HG03442 (cell line): Measurements from ENCODE around the gene SUN1.
"Not testable (repeated sequence)": the region's sequence is repeated elsewhere in the genome, so short reads cannot be mapped to it uniquely, and the experiment has no call there.

ENCODE experiments used
- ATAC-seq: cut with Tn5 transposase; IDR thresholded peaks from one replicate; pipeline ENCODE4 v1.9.1; 2021; ENCODE audit warnings: mild to moderate bottlenecking, moderate library complexity; ENCODE audit not compliant: unreplicated experiment

The SUN1 gene, protein sequence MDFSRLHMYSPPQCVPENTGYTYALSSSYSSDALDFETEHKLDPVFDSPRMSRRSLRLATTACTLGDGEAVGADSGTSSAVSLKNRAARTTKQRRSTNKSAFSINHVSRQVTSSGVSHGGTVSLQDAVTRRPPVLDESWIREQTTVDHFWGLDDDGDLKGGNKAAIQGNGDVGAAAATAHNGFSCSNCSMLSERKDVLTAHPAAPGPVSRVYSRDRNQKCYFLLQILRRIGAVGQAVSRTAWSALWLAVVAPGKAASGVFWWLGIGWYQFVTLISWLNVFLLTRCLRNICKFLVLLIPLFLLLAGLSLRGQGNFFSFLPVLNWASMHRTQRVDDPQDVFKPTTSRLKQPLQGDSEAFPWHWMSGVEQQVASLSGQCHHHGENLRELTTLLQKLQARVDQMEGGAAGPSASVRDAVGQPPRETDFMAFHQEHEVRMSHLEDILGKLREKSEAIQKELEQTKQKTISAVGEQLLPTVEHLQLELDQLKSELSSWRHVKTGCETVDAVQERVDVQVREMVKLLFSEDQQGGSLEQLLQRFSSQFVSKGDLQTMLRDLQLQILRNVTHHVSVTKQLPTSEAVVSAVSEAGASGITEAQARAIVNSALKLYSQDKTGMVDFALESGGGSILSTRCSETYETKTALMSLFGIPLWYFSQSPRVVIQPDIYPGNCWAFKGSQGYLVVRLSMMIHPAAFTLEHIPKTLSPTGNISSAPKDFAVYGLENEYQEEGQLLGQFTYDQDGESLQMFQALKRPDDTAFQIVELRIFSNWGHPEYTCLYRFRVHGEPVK

DNA sequence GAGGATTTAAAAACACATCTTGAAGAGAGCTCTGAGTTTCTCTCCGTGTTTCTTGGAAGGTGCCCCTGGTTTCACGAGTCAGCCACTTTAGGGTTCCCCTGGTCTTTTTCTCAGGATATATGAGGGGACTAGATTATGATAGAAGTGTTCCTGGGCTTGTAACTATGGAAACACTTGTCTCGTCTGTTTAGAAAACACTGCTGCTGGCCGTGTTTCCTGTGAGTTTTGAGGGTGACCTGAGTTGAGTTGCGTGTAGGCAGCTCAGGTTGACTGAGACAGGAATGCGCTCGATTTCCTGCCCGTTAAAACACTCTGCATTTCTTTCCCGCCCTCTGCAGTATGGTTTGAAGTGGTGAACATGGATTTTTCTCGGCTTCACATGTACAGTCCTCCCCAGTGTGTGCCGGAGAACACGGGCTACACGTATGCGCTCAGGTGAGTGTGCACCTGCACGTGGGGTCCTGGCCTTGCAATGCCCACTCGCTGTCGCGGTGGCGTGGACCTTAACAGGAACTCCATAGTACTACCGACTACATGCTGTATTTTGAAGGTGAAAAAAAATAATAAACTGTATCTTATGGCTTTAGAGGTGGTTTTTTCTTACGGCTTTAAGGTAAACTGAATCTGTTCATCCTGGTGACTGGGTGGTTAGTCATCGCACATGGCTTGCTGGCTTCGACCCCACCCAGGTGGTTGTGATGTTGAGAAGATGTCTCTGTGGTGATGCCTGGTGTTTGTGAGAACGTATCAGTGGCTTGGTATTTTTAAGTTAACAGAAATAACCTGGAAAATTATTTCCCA lies at the start of gene SUN1:
Gene SUN1 (plus strand): TSS at position 310 of the 801 bp plus-strand sequence. CDS start 49 bp downstream, at position 359.
- peak; percentile 45 for ATAC-seq

DNA sequence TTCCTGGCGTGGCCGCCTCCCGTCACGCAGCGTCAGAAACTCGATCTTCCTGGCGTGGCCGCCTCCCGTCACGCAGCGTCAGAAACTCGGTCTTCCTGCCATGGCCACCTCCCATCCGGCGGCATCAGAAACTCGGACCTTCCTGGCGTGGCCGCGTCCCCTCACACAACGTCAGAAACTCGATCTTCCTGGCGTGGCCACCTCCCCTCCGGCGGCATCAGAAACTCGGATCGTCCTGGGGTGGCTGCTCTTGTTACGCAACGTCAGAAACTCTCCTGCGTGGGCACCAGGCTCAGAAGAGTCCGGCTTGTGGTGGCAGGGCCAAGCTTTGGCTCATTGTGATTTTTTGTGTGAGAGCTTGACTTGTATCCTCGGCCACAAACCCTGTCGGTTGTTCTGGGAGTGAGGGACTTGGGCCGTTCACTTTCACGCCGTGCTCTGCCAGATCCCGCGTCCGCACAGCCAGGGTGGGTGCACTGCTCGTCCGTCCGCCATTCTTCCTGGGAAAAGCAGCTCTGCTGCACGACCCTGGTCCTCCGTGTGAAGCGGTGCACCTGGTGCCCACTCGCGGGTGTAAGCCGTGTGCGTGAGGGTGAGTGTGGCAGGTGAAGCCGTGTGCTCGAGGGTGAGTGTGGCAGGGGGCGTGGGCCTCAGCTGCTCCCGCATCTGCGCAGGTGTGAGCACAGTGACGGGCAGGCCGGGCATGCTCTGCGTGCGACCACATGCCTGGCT lies 49.4 kb upstream of the SUN1 start:
- no peak for ATAC-seq

DNA sequence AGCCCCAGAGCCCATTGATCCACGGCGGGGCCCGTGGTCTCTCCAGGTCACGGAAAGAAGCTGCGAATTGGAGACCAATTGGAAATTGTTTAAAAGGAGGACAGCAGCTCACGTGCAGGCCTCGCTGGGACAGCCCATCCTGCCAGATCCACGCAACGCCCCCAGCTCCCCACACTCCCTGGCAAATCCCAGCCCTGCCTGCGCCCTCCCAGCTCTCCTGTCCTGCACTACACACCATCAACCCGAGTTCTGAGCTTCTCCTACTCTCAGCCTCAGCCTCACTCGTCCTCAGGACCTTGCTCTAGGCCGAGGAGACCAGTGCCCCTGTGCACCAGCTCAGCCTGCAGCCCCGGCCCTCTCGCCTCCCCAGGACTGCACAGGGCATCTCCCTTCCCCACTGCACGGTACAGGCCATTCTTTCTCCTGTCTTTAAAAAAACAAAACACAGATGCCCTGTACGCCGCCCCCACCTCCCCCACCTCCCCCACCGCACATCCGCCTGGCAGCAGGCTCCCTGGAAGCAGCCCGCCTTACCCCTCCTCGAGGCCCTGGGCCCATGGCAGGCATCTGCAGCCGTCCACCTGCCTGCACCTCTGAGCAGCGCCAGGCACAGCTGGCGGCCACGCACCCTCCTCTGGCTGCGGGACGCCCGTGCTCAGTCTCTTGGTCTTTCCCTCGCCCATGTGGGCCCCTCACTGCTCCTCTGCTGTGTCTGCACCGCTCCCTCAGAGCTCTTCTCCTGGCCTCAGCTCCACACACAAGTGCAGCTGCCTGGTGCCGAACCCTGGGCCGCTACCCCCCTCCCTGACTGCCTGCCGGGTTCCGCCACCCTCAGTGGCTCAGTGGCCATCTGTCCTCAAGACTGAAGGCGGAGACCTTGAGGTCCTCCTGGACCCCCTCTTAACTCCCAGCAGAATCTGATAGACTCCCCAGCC lies 48.5 kb upstream of the SUN1 start:
- no peak for ATAC-seq

DNA sequence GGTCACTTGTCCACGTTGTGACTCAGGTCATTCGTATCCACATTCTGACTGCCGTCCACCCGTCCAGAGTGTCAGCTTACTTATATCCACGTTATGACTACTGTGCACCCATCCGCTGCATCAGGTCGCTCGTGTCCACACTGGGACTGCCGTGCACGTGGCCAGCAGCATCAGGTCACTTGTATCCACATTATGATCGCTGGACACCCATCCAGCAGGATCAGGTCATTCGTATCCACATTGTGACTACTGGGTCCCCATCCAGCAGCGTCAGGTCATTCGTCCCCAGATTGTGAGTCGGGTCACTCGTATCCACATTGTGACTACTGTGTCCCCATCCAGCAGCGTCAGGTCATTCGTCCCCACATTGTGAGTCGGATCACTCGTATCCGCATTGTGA lies 47.3 kb upstream of the SUN1 start:
- ATAC-seq = no peak

DNA sequence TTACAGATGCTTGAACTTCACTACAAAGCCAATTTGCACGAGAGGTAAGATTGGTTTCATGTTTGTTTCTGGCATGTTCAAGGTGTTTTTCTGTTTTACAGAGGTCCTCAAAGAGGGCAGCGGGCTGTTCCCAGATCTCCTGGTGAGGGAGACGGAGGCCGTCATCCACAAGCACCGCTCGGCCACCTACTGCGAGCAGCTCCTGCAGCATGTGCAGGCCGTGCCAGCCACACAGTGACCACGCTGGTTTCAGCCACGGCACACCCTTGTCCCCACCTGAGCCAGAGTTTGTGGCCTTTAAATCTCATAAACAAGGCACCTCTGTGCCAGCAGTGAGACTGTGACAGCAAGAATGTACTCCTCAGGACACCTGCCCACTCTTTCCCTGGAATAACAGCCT lies 46.9 kb upstream of the SUN1 start:
- ATAC-seq = no peak

DNA sequence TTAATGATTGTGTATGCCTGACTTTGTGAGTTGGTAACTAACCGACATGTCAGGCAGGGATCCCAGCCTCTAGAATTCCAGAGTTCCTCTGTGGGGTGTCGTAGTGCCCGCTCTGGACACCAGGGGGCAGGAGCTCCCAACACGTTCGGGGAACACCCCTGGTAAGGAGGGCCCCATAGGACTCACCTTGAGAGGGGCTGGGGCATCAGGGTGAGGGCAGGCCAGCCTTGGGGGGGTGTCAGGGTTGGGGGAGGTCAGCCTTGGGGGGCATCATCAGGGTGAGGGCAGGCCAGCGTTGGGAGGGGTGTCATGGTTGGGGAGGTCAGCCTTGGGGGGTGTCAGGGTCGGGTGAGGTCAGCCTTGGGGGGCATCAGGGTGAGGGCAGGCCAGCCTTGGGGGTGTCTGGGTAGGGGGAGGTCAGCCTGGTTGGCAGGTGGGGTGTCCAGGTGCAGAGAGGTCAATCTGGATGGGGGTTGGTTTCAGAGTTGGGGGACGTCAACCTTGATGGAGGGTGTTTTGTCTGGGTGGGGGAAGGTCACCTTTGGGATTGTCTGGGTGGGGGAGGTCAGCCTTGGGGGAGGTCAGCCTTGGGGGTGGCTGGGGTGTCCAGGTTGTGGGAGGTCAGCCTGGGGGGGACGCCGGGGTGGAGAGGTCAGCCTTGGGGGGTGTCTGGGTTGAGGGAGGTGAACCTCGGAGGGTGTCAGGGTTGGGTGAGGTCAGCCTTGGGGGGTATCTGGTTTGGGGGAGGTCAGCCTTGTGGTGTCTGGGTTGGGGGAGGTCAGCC lies 45.6 kb upstream of the SUN1 start:
- ATAC-seq = no peak

DNA sequence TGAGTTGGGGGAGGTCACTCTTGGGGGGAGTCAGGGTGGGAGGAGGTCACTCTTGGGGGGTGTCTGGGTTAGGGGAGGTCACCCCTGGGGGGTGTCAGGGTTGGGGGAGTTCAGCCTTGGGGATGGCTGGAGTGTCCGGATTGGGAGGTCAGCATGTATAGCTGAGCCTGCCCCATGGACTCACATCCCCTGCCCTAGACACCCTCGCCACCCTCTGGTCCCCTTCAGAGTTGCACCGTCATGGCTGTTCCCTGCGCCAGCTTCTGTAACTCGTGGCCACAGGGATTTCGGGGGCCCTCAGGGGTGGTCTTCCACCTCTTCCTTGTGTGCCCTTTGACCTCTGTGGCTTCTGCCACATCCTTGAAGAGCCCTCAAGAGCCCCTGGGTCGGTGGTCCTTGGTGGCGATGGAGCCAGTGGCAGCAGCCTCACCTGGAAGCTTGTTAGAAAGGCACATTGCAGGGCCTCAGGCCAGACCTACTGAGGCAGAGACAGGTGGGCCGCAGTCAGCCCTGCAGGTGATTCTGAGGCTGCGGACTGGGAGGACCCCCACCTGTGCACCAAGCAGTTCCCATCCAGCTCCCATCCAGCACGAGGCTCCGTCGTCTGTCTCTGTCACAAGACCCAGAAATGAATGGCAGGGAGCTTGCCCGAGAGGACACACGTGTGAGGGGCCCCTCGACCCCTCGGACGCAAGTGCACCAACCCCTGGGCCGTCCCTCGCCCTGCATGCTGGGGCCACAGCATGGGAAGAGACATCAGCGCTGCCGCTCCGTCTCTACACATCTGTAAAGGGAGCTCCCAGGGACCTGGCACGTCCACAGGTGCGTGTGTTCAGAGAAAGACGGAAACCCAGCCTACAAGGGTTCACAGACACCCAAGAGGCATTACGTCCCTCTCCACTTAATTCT lies 44.7 kb upstream of the SUN1 start:
- no peak for ATAC-seq

DNA sequence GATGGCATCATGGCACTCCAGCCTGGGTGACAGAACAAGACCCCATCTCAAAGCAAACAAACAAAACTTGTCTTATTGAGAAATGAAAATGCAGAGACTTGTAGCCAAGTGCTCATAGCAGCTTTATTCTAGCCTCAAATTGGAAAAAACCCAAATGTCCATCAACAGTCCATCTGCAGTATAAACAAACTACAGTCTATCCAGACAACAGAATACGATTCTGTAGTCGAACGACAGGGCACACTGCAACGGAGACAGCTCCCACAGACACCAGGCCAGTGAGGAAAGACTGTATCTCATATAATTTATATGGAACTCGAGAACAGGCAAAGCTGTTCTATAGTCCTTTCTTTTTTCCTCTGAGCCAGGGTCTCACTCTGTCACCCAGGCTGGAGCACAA lies 40.8 kb upstream of the SUN1 start:
- ATAC-seq = no peak

DNA sequence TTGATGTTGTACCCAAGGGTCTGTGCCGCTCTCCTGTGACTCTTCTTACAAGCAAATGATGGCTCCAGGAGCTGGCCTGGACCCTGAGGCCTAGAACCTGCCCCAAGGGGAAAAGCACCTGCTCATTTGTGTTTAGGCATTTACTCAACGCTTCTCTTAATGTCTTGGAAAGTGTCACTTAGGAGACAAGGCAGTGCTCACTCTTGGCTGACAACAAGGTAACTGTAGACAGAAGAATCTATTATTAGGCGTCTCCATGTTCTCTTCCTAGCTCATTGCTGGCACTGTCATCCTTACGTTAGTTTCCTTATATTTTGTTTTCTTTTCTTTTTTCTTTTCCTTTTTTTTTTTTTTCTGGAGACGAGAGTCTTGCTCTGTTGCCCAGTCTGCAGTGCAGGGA lies 38.1 kb upstream of the SUN1 start:
- ATAC-seq = no peak

DNA sequence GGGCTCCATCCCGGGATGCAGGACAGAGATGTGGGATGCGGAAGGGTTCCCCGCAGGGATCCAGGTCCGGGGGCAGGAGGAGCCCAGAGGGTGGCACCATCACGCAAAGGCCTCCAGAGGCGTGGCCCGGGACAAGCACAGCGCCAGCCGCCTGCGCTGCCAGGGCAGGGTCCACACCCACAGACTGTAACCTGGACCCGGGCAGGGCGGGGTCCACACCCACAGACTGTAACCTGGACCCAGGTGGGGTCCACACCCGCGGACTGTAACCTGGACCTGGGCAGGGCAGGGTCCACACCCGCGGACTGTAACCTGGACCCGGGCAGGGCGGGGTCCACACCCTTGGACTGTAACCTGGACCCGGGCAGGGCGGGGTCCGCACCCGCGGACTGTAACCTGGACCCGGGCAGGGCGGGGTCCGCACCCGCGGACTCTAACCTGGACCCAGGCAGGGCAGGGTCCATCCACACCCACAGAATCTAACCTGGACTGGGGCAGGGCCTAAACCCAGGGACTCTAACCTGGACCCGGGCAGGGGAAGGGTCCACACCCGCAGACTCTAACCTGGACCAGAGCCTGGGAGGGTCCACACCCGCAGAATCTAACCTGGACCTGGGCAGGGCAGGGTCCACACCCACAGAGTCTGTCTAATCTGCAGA lies 37.5 kb upstream of the SUN1 start:
- ATAC-seq = no peak

DNA sequence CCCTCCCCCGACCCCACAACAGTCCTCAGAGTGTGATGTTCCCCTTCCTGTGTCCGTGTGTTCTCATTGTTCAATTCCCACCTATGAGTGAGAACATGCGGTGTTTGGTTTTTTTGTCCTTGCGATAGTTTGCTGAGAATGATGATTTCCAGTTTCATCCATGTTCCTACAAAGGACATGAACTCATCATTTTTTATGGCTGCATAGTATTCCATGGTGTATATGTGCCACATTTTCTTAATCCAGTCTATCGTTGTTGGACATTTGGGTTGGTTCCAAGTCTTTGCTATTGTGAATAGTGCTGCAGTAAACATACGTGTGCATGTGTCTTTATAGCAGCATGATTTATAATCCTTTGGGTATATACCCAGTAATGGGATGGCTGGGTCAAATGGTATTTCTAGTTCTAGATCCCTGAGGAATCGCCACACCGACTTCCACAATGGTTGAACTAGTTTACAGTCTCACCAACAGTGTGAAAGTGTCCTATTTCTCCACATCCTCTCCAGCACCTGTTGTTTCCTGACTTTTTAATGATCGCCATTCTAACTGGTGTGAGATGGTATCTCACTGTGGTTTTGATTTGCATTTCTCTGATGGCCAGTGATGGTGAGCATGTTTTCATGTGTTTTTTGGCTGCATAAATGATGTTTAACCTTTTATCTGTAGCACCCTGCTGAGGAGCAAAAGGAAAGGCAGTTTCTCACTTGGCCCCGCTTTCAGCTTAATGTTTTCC lies 35.7 kb upstream of the SUN1 start:
- not testable (repeated sequence) for ATAC-seq

DNA sequence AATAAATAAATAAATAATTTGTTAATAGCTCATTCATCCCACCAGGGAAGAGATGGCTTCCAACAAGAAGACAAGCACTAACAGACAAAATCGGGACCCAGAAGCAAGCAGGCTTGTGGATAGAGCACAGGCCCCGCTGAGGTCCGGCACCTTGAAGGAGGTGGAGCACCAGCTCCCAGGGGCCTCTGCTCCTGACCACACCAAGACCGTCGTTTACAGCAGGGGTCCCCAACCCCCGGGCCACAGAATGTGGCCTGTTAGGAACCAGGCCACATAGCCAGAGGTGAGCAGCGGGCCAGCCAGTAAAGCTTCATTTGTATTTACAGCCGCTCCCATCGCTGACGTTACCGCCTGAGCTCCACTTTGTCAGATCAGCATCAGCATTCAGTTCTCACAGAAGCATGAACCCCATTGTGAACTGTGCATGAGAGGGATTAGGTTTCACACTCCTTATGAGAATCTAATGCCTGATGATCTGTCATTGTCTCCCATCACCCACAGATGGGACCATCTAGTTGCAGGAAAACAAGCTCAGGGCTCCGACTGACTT lies 33.3 kb upstream of the SUN1 start:
- ATAC-seq = no peak

DNA sequence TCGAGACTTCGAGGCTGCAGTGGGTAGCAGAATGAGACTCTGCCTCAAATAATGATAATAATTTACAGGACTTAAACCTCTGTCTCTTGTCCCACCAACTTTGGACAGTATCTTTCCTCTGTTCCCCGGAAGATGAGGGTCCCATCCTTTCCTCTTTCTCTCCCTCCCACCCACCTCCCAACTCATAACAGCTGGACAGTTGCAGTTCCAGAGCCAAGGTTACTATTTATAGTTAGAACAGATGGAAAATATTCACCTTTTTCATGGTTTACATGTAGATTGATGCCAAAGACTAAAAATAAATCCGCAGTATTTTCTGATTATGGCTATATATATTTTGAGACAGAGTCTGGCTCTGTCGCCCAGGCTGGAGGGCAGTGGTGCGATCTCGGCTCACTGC lies 31.6 kb upstream of the SUN1 start:
- no peak for ATAC-seq

DNA sequence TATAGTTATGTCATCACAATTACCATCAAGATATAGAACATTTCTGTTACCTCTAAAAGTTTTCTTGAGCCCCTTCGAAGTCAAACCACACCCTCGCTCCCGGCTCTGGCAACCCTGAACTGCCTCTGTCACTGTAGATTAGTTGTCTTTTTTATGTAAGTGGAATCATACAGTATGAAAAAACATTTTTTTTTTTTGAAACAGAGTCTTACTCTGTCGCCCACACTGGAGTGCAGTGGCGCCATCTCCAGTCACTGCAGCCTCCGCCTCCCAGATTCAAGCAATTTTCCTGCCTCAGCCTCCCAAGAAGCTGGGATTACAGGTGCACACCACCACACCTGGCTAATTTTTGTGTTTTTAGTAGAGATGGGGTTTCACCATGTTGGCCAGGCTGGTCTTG lies 30.9 kb upstream of the SUN1 start:
- ATAC-seq = not testable (repeated sequence)

DNA sequence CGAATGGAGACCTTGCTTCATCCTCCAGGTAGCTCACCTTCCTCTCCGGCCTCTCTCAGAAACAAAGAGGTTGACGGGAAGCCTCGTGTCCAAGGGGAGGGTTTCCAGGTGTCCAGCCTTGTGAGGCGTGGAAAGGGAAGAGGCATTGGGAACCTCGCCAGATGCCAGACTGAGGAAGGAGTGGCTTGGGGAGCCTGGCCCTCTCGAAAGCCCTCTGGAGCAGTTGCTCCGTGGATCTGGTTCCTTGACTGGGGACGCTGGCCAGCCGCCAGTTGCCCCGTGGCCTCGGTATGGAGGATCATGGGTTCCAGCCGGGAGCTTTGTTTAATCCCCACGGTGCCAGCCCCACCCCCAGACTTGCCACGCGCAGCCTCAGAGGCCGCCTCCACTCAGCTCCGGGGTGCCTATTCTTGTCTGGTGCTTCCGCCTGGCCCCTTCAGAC lies 30.3 kb upstream of the SUN1 start:
- no peak for ATAC-seq

DNA sequence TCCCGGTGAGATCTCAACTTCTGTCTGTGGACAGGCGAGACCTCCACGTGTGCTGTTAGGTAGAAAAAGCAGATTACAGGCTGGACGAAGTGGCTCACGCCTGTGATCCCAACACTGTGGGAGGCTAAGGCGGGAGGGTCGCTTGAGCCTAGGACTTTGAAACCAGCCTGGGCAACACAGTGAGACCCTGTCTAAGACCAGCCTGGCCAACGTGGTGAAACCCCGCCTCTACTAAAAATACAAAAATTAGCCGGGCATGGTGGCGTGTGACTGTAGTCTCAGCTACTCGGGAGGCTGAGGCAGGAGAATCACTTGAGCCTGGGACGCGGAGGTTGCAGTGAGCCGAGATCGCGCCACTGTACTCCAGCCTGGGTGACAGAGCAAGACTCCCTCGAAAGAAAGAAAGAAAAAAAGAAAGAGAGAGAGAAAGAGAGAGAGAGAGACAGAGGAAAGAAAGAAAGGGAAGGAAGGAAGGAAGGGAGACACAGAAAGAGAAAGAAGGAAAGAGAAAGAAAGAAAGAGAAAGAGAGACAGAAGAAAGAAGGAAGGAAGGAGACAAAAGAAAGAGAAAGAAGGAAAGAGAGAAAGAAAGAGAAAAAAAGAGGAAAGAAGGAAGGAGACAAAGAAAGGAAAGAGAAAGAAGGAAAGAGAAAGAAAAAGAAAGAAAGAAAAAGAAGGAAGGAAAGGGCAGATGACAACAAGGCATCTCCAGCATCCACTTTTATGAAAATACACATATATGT lies 29.6 kb upstream of the SUN1 start:
- ATAC-seq = no peak
